ENCODE results near the gene TRPM4. TPM values are rescaled to one million over a fixed set of nuclear protein-coding genes. Genes with fewer than 3 reads are reported as not detected.

TRPM4 gene
- total and polyA plus RNA-seq, 10 of the 15 experiments (the other 5 are each of a cell fraction or from before 2014, with no cell fraction given), result 0.10 to 0.64 (median 0.15) TPM; not detected in 7

DNA sequence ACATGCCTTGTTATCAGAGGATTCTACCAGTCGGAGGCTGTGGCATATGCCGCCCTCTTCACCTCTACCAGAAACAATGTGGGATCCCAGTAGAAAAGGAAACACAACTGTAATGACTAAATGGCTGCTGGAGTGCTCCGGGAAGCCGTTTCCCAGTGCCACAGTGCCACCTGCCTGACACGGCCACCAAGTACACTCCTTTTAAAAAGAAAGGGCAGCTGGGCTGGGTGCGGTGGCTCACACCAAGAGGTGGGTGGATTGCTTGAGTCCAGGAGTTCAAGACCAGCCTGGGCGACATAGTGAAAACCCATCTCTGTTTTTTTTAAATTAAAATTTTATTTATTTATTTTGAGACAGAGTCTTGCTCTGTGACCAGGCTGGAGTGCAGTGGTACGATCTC, 67.3 kb downstream of the TRPM4 start (continued):
- TF ChIP-seq, protein P1, sequence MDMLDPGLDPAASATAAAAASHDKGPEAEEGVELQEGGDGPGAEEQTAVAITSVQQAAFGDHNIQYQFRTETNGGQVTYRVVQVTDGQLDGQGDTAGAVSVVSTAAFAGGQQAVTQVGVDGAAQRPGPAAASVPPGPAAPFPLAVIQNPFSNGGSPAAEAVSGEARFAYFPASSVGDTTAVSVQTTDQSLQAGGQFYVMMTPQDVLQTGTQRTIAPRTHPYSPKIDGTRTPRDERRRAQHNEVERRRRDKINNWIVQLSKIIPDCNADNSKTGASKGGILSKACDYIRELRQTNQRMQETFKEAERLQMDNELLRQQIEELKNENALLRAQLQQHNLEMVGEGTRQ (IDR thresholded peaks at IDR 0.05; ENCODE audit: borderline replicate concordance, low read depth, low read length), result no peak
- TF ChIP-seq KDM1A (IDR thresholded peaks at IDR 0.05; ENCODE audit: borderline replicate concordance), result no peak

DNA sequence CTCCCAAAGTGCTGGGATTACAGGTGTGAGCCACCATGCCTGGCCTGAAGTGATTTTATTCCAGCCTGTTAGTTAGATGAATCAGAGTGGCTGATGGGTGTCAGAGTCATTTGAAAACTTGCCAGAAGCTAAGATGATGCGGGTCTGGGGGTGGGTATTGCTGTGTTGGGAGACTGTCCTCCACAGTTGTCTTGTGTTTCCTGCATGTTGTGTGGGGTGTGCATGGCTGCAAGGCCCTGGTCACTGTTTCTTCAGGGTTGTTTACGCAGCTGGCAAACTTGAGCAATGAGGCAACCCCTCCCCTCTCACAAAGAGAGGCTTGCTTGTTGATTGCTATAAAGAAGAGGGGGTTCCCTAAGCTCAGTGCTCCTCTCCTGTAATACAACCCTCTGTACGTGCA, 71.8 kb downstream of the TRPM4 start:
- ChIA-PET POLR2A (no interaction called here), SMC1A (ENCODE audit: uncharacterized antibody, unreplicated experiment) (no interaction called here), CTCF (interaction anchor here (0.7 kb wide), 1 partner anchor 72 kb away, joined by 5 read pairs; no protein-coding TSS in a partner anchor), RAD21 (ENCODE audit: unreplicated experiment) (no interaction called here)
- H3K36me3 ChIP-seq (ENCODE audit: control insufficient read depth in 2 of 2, insufficient read depth in 2 of 2, low read length in 1 of 2), result no peaks in the 10 kb centered on the region
- no peak overlapping the region for H3K4me3 ChIP-seq
- no peak overlapping the region for H3K9ac ChIP-seq (ENCODE audit: control insufficient read depth, insufficient read depth, low read length)
- H3K79me2 ChIP-seq (ENCODE audit: control insufficient read depth, insufficient read depth, low read length), result no peaks in the 10 kb centered on the region
- H3K27ac ChIP-seq (ENCODE audit: control insufficient read depth, insufficient read depth), result no peak overlapping the region
- no peaks in the 10 kb centered on the region for H3K27me3 ChIP-seq (replicated peaks in 1 of 2; ENCODE audit: control insufficient read depth in 2 of 2, insufficient read depth in 2 of 2, low read length in 1 of 2)
- ATAC-seq (no peak), FAIRE-seq (no peak), DNase-seq (ENCODE audit: low read depth, low spot score) (no peak)
- peaks cover 13% of the 10 kb centered on the region for H3K4me1 ChIP-seq (ENCODE audit: control insufficient read depth, insufficient read depth, low read length)
- WGBS (ENCODE audit: insufficient coverage, insufficient replicate concordance, low lambda C conversion rate, missing lambda C conversion rate), result 44% methylated on average over 3 of the region's 3 CpGs
- no peak for TF ChIP-seq DPF2 (IDR thresholded peaks at IDR 0.05)
- no peak for TF ChIP-seq RCOR1 (conservative IDR thresholded peaks at IDR 0.05; ENCODE audit: low read depth, low read length)
- TF ChIP-seq, protein P2, sequence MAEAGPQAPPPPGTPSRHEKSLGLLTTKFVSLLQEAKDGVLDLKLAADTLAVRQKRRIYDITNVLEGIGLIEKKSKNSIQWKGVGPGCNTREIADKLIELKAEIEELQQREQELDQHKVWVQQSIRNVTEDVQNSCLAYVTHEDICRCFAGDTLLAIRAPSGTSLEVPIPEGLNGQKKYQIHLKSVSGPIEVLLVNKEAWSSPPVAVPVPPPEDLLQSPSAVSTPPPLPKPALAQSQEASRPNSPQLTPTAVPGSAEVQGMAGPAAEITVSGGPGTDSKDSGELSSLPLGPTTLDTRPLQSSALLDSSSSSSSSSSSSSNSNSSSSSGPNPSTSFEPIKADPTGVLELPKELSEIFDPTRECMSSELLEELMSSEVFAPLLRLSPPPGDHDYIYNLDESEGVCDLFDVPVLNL (IDR thresholded peaks at IDR 0.05; ENCODE audit: low read depth, low read length), result no peak
- TF ChIP-seq ESRRA (IDR thresholded peaks at IDR 0.05; ENCODE audit: low read length), result no peak
- no peak for TF ChIP-seq BACH1 (IDR thresholded peaks at IDR 0.05; ENCODE audit: borderline replicate concordance)
- no peaks in the 10 kb centered on the region for H4K20me1 ChIP-seq (ENCODE audit: control insufficient read depth, insufficient read depth)
- H3K9me3 ChIP-seq (replicated peaks; ENCODE audit: control insufficient read depth, insufficient read depth, low read length), result peaks cover 8% of the 10 kb centered on the region
- no peak overlapping the region for H2AFZ ChIP-seq (ENCODE audit: control insufficient read depth, low read depth, low read length)
- no peak overlapping the region for H3K4me2 ChIP-seq (ENCODE audit: control insufficient read depth, insufficient read depth)
- in situ Hi-C loops (cut with MboI), result no loop called here
- no TSS peak for BruUV-seq (replicated peaks)
- intact Hi-C loops (cut with micrococcal nuclease; ENCODE audit: unreplicated experiment), result no loop called here
